Thyroid gland (tissue), 4 donors: ENCODE measurements around the gene RNF167. TPM values are rescaled to one million over a fixed set of nuclear protein-coding genes. Genes with fewer than 3 reads are reported as not detected.

ENCODE experiments used
- DNase-seq, 2 donors: peaks; one replicate each; pipeline ENCODE4 v3.0.0-alpha.2; 2019
- H3K27ac ChIP-seq, 3 donors: fragments of 200-600 bp; sonication (generic); 1 replicate in 2 of 3; 2 replicates in 1 of 3; pipeline ENCODE4 v1.5.1; 2016 to 2019; ENCODE audit warnings: mild to moderate bottlenecking in 1 of 3, moderate library complexity in 1 of 3
- H3K27me3 ChIP-seq: fragments of 200-600 bp; sonication (generic); one replicate; pipeline ENCODE4 v1.5.1; 2019
- H3K36me3 ChIP-seq, 2 donors: fragments of 200-600 bp; sonication (generic); one replicate each; pipeline ENCODE4 v1.5.1; 2016 to 2019
- H3K4me1 ChIP-seq, 2 donors: fragments of 200-600 bp; sonication (generic); one replicate each; pipeline ENCODE4 v1.5.1; 2017 to 2019
- H3K4me3 ChIP-seq, 3 donors: fragments of 200-600 bp; sonication (generic); replicated peaks in 1 of 3; 1 replicate in 2 of 3; 2 replicates in 1 of 3; pipeline ENCODE4 v1.5.1; 2016; ENCODE audit warnings: mild to moderate bottlenecking in 1 of 3
- H3K9me3 ChIP-seq: fragments of 200-600 bp; sonication (generic); one replicate; pipeline ENCODE4 v1.5.1; 2017
- CTCF ChIP-seq, 6 experiments: fragments of 200-600 bp in 3 of 6; fragments of 450-650 bp in 3 of 6; sonication (generic) in 3 of 6; IDR thresholded peaks; one replicate each; pipeline ENCODE4 v1.5.1; 2016 to 2019; ENCODE audit warnings: antibody characterized with exemption in 6 of 6, mild to moderate bottlenecking in 2 of 6, inconsistent platforms in 1 of 6, moderate library complexity in 1 of 6
- POLR2A ChIP-seq, 2 donors: fragments of 450-650 bp; IDR thresholded peaks; one replicate each; pipeline ENCODE4 v1.6.1; 2017; ENCODE audit warnings: antibody characterized with exemption in 2 of 2, mild to moderate bottlenecking in 2 of 2, moderate library complexity in 1 of 2
- WGBS, 2 donors: methylation state at CpG; one replicate each; pipeline ENCODE4 v1.1.5; 2017; 5-methylcytosine and 5-hydroxymethylcytosine counted together
- intact Hi-C: fragments of 100-400 bp; cut with DNase I; formaldehyde crosslinking; loops from one replicate; pipeline ENCODE4 v1.15.1; 2023
- total RNA-seq, 4 donors: library from RNA; depleted of rRNA; stranded (reverse); fragments of >200 nt; gene quantifications; one replicate each; pipeline ENCODE4 v1.2.3, GENCODE V29; 2016

RNF167 gene
- total RNA-seq, 4 donors from 2014 or later: 47.1 to 77.0 (median 67.2) TPM

GRCh38 chr17:4980644-4981216 is 40.7 kb downstream of the RNF167 start:
- Histone ChIP-seq H3K9me3 (no peaks in the 10 kb centered on the region), H3K27ac (no peak overlapping the region), H3K4me1 (peaks cover 0 to under 1% of the 10 kb centered on the region in 2 donors), H3K27me3 (no peaks in the 10 kb centered on the region), H3K36me3 (peaks cover 41 to 47% of the 10 kb centered on the region in 2 donors), H3K4me3 (no peak overlapping the region)
- intact Hi-C loops: loop anchor here (2.0 to 5.0 kb wide), 2 partner anchors 43 to 82 kb away; no protein-coding TSS in a partner anchor
- peak in 1 of 2 donors; percentile 8 for DNase-seq
- WGBS, 2 donors: 40 to 55% methylated on average over 6 of the region's 6 CpGs
- TF ChIP-seq POLR2A (IDR thresholded peaks at IDR 0.05): no peak
- peak; percentile 53 to 86 (median 72) for TF ChIP-seq CTCF (IDR thresholded peaks at IDR 0.05)

GRCh38 chr17:4982305-4982704 is 42.2 kb downstream of the RNF167 start:
- Histone ChIP-seq H3K27me3 (no peaks in the 10 kb centered on the region), H3K4me1 (peaks cover 8 to 10% of the 10 kb centered on the region in 2 donors), H3K36me3 (peaks cover 34 to 41% of the 10 kb centered on the region in 2 donors), H3K27ac (no peak overlapping the region), H3K9me3 (no peaks in the 10 kb centered on the region), H3K4me3 (no peak overlapping the region)
- no peak for TF ChIP-seq POLR2A (IDR thresholded peaks at IDR 0.05)
- TF ChIP-seq CTCF (IDR thresholded peaks at IDR 0.05): no peak
- WGBS, 2 donors: 62 to 65% methylated on average over 5 of the region's 5 CpGs
- intact Hi-C loops: loop anchor here (5.0 kb wide), 1 partner anchor 45 kb away; no protein-coding TSS in a partner anchor
- no peak for DNase-seq

GRCh38 chr17:4986403-4986802 is 46.3 kb downstream of the RNF167 start:
- no peaks in the 10 kb centered on the region for H3K27me3 ChIP-seq
- TF ChIP-seq CTCF (IDR thresholded peaks at IDR 0.05): no peak
- no peak for TF ChIP-seq POLR2A (IDR thresholded peaks at IDR 0.05)
- no peaks in the 10 kb centered on the region for H3K9me3 ChIP-seq
- peak in 1 of 2 donors; percentile 22 for DNase-seq
- 50 to 54% methylated on average over 5 of the region's 5 CpGs for WGBS, 2 donors
- H3K27ac ChIP-seq: peak overlapping the region in 2 of 3 donors; percentile 93 to 94
- intact Hi-C loops: loop anchor here (2.0 kb wide), 1 partner anchor 82 kb away; no protein-coding TSS in a partner anchor
- peaks cover 17 to 19% of the 10 kb centered on the region in 2 donors for H3K4me1 ChIP-seq
- H3K36me3 ChIP-seq: peaks cover 12 to 14% of the 10 kb centered on the region in 2 donors
- peak overlapping the region in 2 of 3 donors; percentile 80 to 94 for H3K4me3 ChIP-seq

GRCh38 chr17:4986951-4987766 is 47.1 kb downstream of the RNF167 start, which contains the start of gene CAMTA2:
Gene CAMTA2 (minus strand): TSS chr17:4987675. CDS start chr17:4986222, 1,453 bp downstream.
- no peaks in the 10 kb centered on the region for H3K27me3 ChIP-seq
- peak within 1 kb of the TSS; percentile 71 to 94 (median 93) for H3K27ac ChIP-seq
- TF ChIP-seq POLR2A (IDR thresholded peaks at IDR 0.05) (peak in 1 of 2 donors; percentile 88), CTCF (IDR thresholded peaks at IDR 0.05) (peak in 5 of 6 experiments; percentile 47 to 75 (median 69))
- WGBS, 2 donors: 0 to 1% methylated on average over 16 to 28 of the region's 78 CpGs
- H3K4me1 ChIP-seq: peaks cover 17 to 19% of the 10 kb centered on the region in 2 donors
- no peaks in the 10 kb centered on the region for H3K9me3 ChIP-seq
- H3K4me3 ChIP-seq: peak within 1 kb of the TSS; percentile 21 to 94 (median 80)
- intact Hi-C loops: loop anchor here (2.0 kb wide), 1 partner anchor 82 kb away; no protein-coding TSS in a partner anchor
- H3K36me3 ChIP-seq: peaks cover 8 to 10% of the 10 kb centered on the region in 2 donors
- DNase-seq: peak; percentile 88 to 90
